Ecto neural progenitor cell (in vitro differentiated cells): ENCODE measurements around the gene ADGRE3.
A peak's percentile ranks its signal among the peaks of the same experiment; 100 is the strongest.
"Not testable (repeated sequence)": the region's sequence is repeated elsewhere in the genome, so short reads cannot be mapped to it uniquely, and the experiment has no call there.

Experiments used
- DNase-seq: peaks from one replicate; pipeline ENCODE4 v3.0.0-alpha.2; 2018; ENCODE audit warnings: low spot score

Gene ADGRE3

GRCh38 chr19:14595558-14595957 lies 79.1 kb downstream of the ADGRE3 start:
- no peak for DNase-seq

GRCh38 chr19:14589433-14589832 lies 85.2 kb downstream of the ADGRE3 start:
- DNase-seq = not testable (repeated sequence)

GRCh38 chr19:14585187-14585586 lies 89.5 kb downstream of the ADGRE3 start:
- DNase-seq = not testable (repeated sequence)

- DNase-seq = not testable (repeated sequence)
These were observed 90.3 kb downstream of the ADGRE3 start for GRCh38 chr19:14584372-14584771.

- DNase-seq = no peak
These were observed 91.7 kb downstream of the ADGRE3 start, which contains the start of gene CLEC17A for GRCh38 chr19:14582894-14583340. TSS of gene CLEC17A (plus strand) at chr19:14583084. CDS start at chr19:14583161, 77 bp downstream.

- no peak for DNase-seq
These were observed 93.9 kb downstream of the ADGRE3 start for GRCh38 chr19:14580623-14581237.

GRCh38 chr19:14577885-14578427 lies 96.7 kb downstream of the ADGRE3 start:
- peak; percentile 48 for DNase-seq

- no peak for DNase-seq
These were observed 97.4 kb downstream of the ADGRE3 start for GRCh38 chr19:14577264-14577663.

GRCh38 chr19:14576363-14576762 lies 98.3 kb downstream of the ADGRE3 start:
- no peak for DNase-seq

- no peak for DNase-seq
These were observed 99.1 kb downstream of the ADGRE3 start for GRCh38 chr19:14575428-14575980.

- DNase-seq = peak; percentile 90
These were observed 102.8 kb downstream of the ADGRE3 start, which contains the start of gene NDUFB7 for GRCh38 chr19:14571695-14572490. TSS of gene NDUFB7 (minus strand) at chr19:14572066. CDS start at chr19:14572000, 66 bp downstream.

GRCh38 chr19:14570864-14571527 lies 103.6 kb downstream of the ADGRE3 start:
- no peak for DNase-seq
